Tibial artery (tissue), 4 donors: ENCODE results near the gene CTNNA3.

Source experiments
- DNase-seq, 2 donors: peaks; one replicate each; pipeline ENCODE4 v3.0.0-alpha.2; 2019
- H3K27ac ChIP-seq, 2 donors: fragments of 200-600 bp; sonication (generic) in 1 of 2; 1 replicate in 1 of 2; 2 replicates in 1 of 2; pipeline ENCODE4 v1.5.1; 2018 to 2019; ENCODE audit warnings: mild to moderate bottlenecking in 1 of 2
- H3K27me3 ChIP-seq, 2 donors: fragments of 200-600 bp; sonication (generic) in 1 of 2; one replicate each; pipeline versions ENCODE4 v1.5.1 to v1.6.0; 2016 to 2019
- H3K36me3 ChIP-seq, 3 donors: fragments of 200-600 bp; sonication (generic) in 2 of 3; one replicate each; pipeline ENCODE4 v1.5.1; 2016 to 2019; ENCODE audit warnings: mild to moderate bottlenecking in 2 of 3
- H3K4me1 ChIP-seq, 4 donors: fragments of 200-600 bp; sonication (generic) in 2 of 4; 1 replicate in 3 of 4; 2 replicates in 1 of 4; pipeline ENCODE4 v1.5.1; 2016 to 2019
- H3K4me3 ChIP-seq, 2 donors: fragments of 200-600 bp; sonication (generic) in 1 of 2; 1 replicate in 1 of 2; 2 replicates in 1 of 2; pipeline ENCODE4 v1.5.1; 2018 to 2019; ENCODE audit warnings: mild to moderate bottlenecking in 2 of 2
- H3K9me3 ChIP-seq, 3 donors: fragments of 200-600 bp; sonication (generic) in 1 of 3; one replicate each; pipeline ENCODE4 v1.5.1; 2016 to 2019
- CTCF ChIP-seq, 2 experiments: fragments of 200-600 bp in 1 of 2; fragments of 450-650 bp in 1 of 2; IDR thresholded peaks; one replicate each; pipeline ENCODE4 v1.5.1; 2017 to 2019; ENCODE audit warnings: antibody characterized with exemption in 2 of 2, mild to moderate bottlenecking in 1 of 2, moderate library complexity in 1 of 2
- intact Hi-C: fragments of 100-400 bp; cut with DNase I; formaldehyde crosslinking; loops from one replicate; pipeline ENCODE4 v1.15.0; 2023; ENCODE audit warnings: low total_unique reads

The CTNNA3 gene

GRCh38 chr10:66572700-66573099, 1123.3 kb downstream of the CTNNA3 start:
- no peak for DNase-seq
- Histone ChIP-seq H3K4me1 (no peaks in the 10 kb centered on the region), H3K27me3 (no peaks in the 10 kb centered on the region), H3K4me3 (no peak overlapping the region), H3K36me3 (no peaks in the 10 kb centered on the region), H3K9me3 (no peaks in the 10 kb centered on the region), H3K27ac (no peak overlapping the region)
- TF ChIP-seq CTCF (IDR thresholded peaks at IDR 0.05), result no peak
- intact Hi-C loops, result no loop called here

DNA sequence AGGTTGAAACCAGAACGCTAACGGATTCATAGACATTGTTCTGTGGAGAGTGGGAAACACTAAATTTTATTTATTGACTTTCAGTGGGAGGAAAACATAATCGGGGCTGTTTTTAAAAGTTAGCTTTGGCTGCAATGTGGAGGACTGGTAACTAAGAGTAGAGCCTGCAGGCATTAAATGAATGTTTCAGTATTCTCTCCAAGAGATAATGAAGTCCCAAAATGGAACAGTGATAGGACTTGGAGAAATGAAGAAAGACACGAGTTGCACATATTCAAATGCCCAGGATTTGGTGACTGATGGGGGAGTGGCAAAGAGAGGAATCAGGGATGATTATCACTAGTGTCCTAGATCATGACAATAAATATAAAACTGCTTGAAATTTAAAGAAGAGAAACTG, 1130.0 kb downstream of the CTNNA3 start:
- Histone ChIP-seq H3K4me1 (no peaks in the 10 kb centered on the region), H3K9me3 (no peaks in the 10 kb centered on the region), H3K27me3 (no peaks in the 10 kb centered on the region), H3K4me3 (no peak overlapping the region), H3K36me3 (no peaks in the 10 kb centered on the region), H3K27ac (no peak overlapping the region)
- TF ChIP-seq CTCF (IDR thresholded peaks at IDR 0.05), result no peak
- DNase-seq, result no peak
- intact Hi-C loops, result no loop called here

DNA sequence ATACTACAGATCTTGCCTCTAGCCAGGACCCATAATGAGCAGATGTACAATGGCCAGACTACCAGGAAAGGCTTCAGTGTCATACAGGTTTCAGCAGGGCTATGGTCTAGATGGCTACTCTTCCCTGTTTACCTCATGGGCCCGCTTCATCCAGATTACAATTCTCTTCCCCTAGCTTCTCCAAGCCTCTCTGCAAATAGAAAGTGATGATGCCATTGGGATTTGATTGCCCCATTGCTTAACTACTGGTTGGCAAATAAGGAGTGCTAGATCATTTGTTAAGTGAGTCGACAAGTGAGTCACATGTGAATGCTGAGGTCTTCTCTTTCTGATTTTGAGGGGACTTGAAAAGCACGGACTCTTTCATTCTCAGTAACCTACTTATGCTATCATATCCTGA, 1131.7 kb downstream of the CTNNA3 start:
- no peaks in the 10 kb centered on the region for H3K4me1 ChIP-seq
- no peak for DNase-seq

DNA sequence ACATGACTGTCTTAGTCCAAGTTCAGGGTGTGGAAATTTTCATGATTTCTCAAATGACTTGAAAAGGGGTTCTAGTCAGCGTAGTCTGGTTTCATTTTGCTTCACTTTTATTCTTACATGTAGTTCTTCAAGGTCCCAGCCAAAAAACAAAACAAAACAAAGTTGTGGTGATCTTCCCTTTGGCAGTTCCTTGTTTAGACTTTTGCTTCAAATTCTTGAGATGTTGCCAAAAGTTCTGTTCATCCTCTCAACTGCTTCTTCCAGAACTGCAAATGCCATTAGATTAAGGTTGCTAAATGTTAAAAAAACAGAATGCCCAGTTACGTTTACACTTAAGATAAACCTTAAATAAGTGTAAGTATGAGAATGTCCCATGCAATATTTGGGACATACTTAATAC, 1140.9 kb downstream of the CTNNA3 start:
- Histone ChIP-seq H3K36me3 (no peaks in the 10 kb centered on the region), H3K4me3 (no peak overlapping the region), H3K9me3 (no peaks in the 10 kb centered on the region), H3K27me3 (no peaks in the 10 kb centered on the region), H3K4me1 (no peaks in the 10 kb centered on the region), H3K27ac (no peak overlapping the region)
- intact Hi-C loops, result no loop called here
- no peak for DNase-seq
- no peak for TF ChIP-seq CTCF (IDR thresholded peaks at IDR 0.05)

More for the DNA sequence above, 1131.7 kb downstream of the CTNNA3 start:
- no peaks in the 10 kb centered on the region for H3K27me3 ChIP-seq
- intact Hi-C loops, result no loop called here
- no peaks in the 10 kb centered on the region for H3K36me3 ChIP-seq
- H3K27ac ChIP-seq, result no peak overlapping the region
- no peak overlapping the region for H3K4me3 ChIP-seq
- no peak for TF ChIP-seq CTCF (IDR thresholded peaks at IDR 0.05)
- H3K9me3 ChIP-seq, result no peaks in the 10 kb centered on the region

DNA sequence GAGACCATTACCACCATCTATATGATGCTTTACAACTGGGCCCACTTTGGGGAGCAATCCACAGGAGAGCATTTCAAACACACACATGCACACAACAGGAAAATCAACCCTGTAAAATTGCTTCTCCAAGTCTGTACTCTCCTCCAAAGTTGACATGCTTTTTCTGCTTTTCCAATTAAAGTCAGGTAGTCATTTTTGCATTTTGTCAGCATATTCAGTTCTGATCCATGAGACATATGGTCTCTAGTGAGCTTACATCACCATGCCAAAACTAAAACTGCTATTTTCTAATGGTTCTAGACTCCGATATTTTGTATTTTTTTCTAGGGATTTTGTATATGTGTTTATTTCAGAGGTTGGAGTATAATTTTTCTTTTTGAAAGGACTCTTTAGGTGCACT, 1143.7 kb downstream of the CTNNA3 start:
- H3K27ac ChIP-seq, result no peak overlapping the region
- no peak for DNase-seq
- intact Hi-C loops, result no loop called here
- no peaks in the 10 kb centered on the region for H3K36me3 ChIP-seq
- H3K9me3 ChIP-seq, result no peaks in the 10 kb centered on the region
- H3K27me3 ChIP-seq, result no peaks in the 10 kb centered on the region
- no peak overlapping the region for H3K4me3 ChIP-seq
- no peaks in the 10 kb centered on the region for H3K4me1 ChIP-seq
- no peak for TF ChIP-seq CTCF (IDR thresholded peaks at IDR 0.05)

- H3K4me3 ChIP-seq, result no peak overlapping the region
- H3K27ac ChIP-seq, result no peak overlapping the region
- DNase-seq, result no peak
- H3K9me3 ChIP-seq, result no peaks in the 10 kb centered on the region
- H3K36me3 ChIP-seq, result no peaks in the 10 kb centered on the region
- H3K4me1 ChIP-seq, result no peaks in the 10 kb centered on the region
- no peak for TF ChIP-seq CTCF (IDR thresholded peaks at IDR 0.05)
- H3K27me3 ChIP-seq, result no peaks in the 10 kb centered on the region
- intact Hi-C loops, result no loop called here
Observed at GRCh38 chr10:66550351-66550750, 1145.6 kb downstream of the CTNNA3 start.
